Neuronal stem cell (in vitro differentiated cells): Measurements from ENCODE around the gene UQCRC2.

ENCODE experiments used
- DNase-seq: peaks from one replicate; pipeline ENCODE4 v3.0.0-alpha.2; 2013; ENCODE audit warnings: low spot score
- H2AFZ ChIP-seq: one replicate; pipeline ENCODE4 v1.6.1; 2013; ENCODE audit warnings: mild to moderate bottlenecking, low read length, inconsistent platforms
- H2AK5ac ChIP-seq: 2 replicates; pipeline ENCODE4 v1.6.1; 2013; ENCODE audit warnings: low read depth, mild to moderate bottlenecking, inconsistent platforms, low read length, moderate library complexity, mixed read lengths
- H2BK120ac ChIP-seq: 2 replicates; pipeline ENCODE4 v1.6.1; 2013; ENCODE audit warnings: low read depth, mild to moderate bottlenecking, inconsistent platforms, low read length, moderate library complexity, mixed read lengths
- H2BK12ac ChIP-seq: one replicate; pipeline ENCODE4 v1.6.1; 2013; ENCODE audit warnings: low read length, inconsistent platforms
- H2BK15ac ChIP-seq: 2 replicates; pipeline ENCODE4 v1.6.1; 2013; ENCODE audit warnings: mild to moderate bottlenecking, low read length, inconsistent platforms, mixed read lengths
- H2BK5ac ChIP-seq: one replicate; pipeline ENCODE4 v1.6.1; 2013; ENCODE audit warnings: inconsistent platforms, mild to moderate bottlenecking, low read length, moderate library complexity
- H3K14ac ChIP-seq: one replicate; pipeline ENCODE4 v1.6.1; 2013; ENCODE audit warnings: low read length, inconsistent platforms
- H3K18ac ChIP-seq: 2 replicates; pipeline ENCODE4 v1.6.1; 2013; ENCODE audit warnings: low read length, inconsistent platforms
- H3K23ac ChIP-seq: 2 replicates; pipeline ENCODE4 v1.6.1; 2013; ENCODE audit warnings: low read depth, mild to moderate bottlenecking, mixed read lengths, low read length, inconsistent platforms; ENCODE audit not compliant: poor library complexity
- H3K27ac ChIP-seq: replicated peaks from 3 replicates; pipeline ENCODE4 v1.5.1; 2013; ENCODE audit warnings: low read length, inconsistent platforms
- H3K27me3 ChIP-seq, 3 experiments: 2 replicates each; pipeline ENCODE4 v1.6.1; 2013; ENCODE audit warnings: low read length in 3 of 3, mild to moderate bottlenecking in 2 of 3, inconsistent platforms in 1 of 3, low read depth in 1 of 3, mixed read lengths in 1 of 3, moderate library complexity in 1 of 3; ENCODE audit not compliant: control insufficient read depth in 3 of 3, insufficient read depth in 3 of 3
- H3K36me3 ChIP-seq, 2 donors: replicated peaks in 1 of 2; 2 replicates each; pipeline ENCODE4 v1.6.1; 2013; ENCODE audit warnings: low read length in 2 of 2; ENCODE audit not compliant: control insufficient read depth in 2 of 2, insufficient read depth in 2 of 2
- H3K4ac ChIP-seq: 2 replicates; pipeline ENCODE4 v1.6.1; 2013; ENCODE audit warnings: inconsistent platforms, mild to moderate bottlenecking, low read length, moderate library complexity
- H3K4me1 ChIP-seq, 2 donors: 1 replicate in 1 of 2; 2 replicates in 1 of 2; pipeline ENCODE4 v1.6.1; 2013; ENCODE audit warnings: low read length in 2 of 2, low read depth in 1 of 2; ENCODE audit not compliant: control insufficient read depth in 2 of 2, insufficient read depth in 1 of 2
- H3K4me2 ChIP-seq: one replicate; pipeline ENCODE4 v1.6.1; 2013; ENCODE audit warnings: mild to moderate bottlenecking, low read length, inconsistent platforms; ENCODE audit not compliant: insufficient read depth, poor library complexity, severe bottlenecking
- H3K4me3 ChIP-seq, 2 donors: 2 replicates each; pipeline ENCODE4 v1.5.1; 2013; ENCODE audit warnings: low read length in 2 of 2, mild to moderate bottlenecking in 2 of 2, inconsistent platforms in 1 of 2, moderate library complexity in 1 of 2
- H3K79me1 ChIP-seq: one replicate; pipeline ENCODE4 v1.6.1; 2013; ENCODE audit warnings: low read depth, mild to moderate bottlenecking, inconsistent platforms, low read length, moderate library complexity
- H3K9ac ChIP-seq: one replicate; pipeline ENCODE4 v1.6.1; 2013; ENCODE audit warnings: mild to moderate bottlenecking, low read depth, low read length, inconsistent platforms; ENCODE audit not compliant: poor library complexity
- H3K9me3 ChIP-seq, 2 donors: replicated peaks in 1 of 2; 2 replicates each; pipeline versions ENCODE3 to v1.6.1; 2013; ENCODE audit warnings: low read length in 2 of 2, mild to moderate bottlenecking in 2 of 2, inconsistent platforms in 1 of 2, low read depth in 1 of 2, mixed read lengths in 1 of 2, moderate library complexity in 1 of 2; ENCODE audit not compliant: control insufficient read depth in 2 of 2, insufficient read depth in 1 of 2
- H4K8ac ChIP-seq: one replicate; pipeline ENCODE4 v1.6.1; 2013; ENCODE audit warnings: low read depth, mild to moderate bottlenecking, inconsistent platforms, low read length, moderate library complexity
- H4K91ac ChIP-seq: one replicate; pipeline ENCODE4 v1.6.1; 2013; ENCODE audit warnings: low read length, low read depth, mild to moderate bottlenecking, inconsistent platforms; ENCODE audit not compliant: poor library complexity
- WGBS, 2 donors: extraction: QIAGEN DNeasy Blood & Tissue Kit; methylation state at CpG; one replicate each; pipeline ENCODE4 v1.1.7; 2013; ENCODE audit warnings: missing lambda C conversion rate in 2 of 2, mixed read lengths in 1 of 2; ENCODE audit not compliant: insufficient read length in 2 of 2, insufficient replicate concordance in 1 of 2; ENCODE audit errors: extremely low coverage in 2 of 2; 5-methylcytosine and 5-hydroxymethylcytosine counted together

Gene UQCRC2

DNA sequence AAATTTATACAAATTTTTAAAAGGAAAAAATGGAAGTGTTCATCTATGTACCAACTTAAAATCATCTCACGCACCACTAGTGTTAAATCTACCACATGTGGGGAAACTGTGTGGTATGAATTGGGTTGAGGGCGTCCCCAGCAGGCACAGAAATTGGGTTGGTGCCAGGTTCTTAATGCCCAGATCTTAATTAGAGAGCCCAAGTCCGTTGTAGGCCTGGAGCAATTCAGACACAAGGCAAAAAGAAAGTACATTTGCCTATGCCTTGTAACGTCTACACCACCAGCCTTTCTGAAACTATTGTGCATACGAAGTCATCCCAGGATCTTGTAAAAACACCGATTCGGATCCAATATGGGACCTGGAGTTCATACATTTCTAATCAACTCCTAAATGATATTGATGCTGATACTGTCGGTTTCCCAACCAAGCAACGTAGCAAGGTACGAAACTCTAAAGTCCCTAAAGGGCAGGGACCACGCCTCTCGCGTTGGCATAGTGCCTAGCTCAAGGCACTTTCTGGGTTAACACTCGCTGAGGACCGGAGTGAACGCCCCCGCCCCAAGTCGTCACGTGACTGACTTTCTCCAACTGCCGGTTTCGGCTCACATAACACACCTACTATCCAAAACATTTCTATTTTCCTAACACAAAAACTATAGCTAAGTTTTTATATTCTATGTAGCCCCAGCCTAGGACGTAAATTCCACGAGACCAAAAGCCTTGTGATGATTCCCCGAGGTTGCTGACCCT lies 945 bp upstream of the UQCRC2 start:
- Histone ChIP-seq H3K4me2 (peak overlapping the region; percentile 66), H3K14ac (no peak overlapping the region), H3K18ac (no peak overlapping the region), H3K9ac (peak overlapping the region; percentile 54), H3K4me1 (peaks cover 8% of the 10 kb centered on the region in 2 donors), H2BK120ac (no peak overlapping the region), H4K91ac (no peak overlapping the region), H3K27ac (no peak overlapping the region), H3K9me3 (no peaks in the 10 kb centered on the region), H2AFZ (peak overlapping the region; percentile 84), H3K23ac (no peak overlapping the region), H3K4ac (no peak overlapping the region), H2AK5ac (no peak overlapping the region), H4K8ac (no peak overlapping the region), H2BK15ac (no peak overlapping the region), H3K36me3 (peaks cover 1 to 25% of the 10 kb centered on the region in 2 donors), H2BK12ac (no peak overlapping the region), H2BK5ac (no peak overlapping the region), H3K4me3 (peak overlapping the region; percentile 84 to 95), H3K27me3 (no peaks in the 10 kb centered on the region), H3K79me1 (no peaks in the 10 kb centered on the region)
- peak; percentile 56 for DNase-seq
- WGBS, 2 donors: no CpG with 5 or more reads among the region's 24 CpGs

DNA sequence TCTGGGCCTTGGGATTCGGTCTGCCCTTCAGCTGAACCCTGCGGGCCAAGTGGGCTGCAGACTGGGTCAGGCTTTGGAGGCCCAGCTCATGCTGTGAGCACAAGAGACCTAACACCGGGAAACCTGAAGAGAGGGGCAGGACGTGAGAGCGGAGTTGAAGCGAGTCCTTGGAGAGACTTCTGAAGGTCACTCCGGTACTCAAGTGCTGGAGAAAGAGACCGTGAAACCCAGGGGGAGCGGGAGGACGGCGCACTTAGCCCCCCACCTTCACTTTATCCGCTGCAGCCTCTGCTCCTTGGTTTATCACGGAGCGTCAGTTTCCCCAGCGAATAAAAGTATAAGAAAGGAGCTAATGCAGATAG lies 361 bp downstream of the UQCRC2 start:
- peak overlapping the region; percentile 84 for H2AFZ ChIP-seq

DNA sequence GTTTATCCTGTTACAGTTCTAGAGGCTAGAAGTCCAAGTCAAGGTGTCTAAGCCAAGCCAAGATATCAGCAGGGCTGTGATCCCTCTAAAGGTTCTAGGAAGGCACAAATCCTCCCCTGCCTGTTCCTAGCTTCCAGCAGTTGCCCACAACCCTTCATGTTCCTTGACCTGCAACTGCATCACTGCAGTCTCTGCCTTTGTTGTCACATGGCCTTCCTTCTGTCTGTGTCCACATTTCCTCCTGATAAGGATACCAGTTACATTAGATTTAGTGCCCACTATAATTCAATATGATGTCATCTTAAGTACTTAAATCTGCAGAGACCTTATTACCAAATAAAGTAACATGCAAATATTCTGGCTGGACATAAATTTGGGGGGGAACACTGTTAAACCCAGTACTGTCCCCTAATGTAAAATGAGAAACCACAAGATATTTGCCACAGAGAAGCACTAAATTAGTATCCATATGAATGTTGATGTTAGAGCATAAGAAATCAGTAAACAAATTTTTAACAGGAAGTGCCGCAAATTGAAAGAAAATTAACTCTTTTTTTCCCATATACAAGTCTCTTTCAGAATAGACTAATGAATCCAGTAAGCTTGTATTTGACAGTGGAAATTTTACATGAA lies 4.7 kb downstream of the UQCRC2 start:
- no peak overlapping the region for H3K9ac ChIP-seq
- H4K8ac ChIP-seq: no peak overlapping the region
- no peak overlapping the region for H3K14ac ChIP-seq
- WGBS, 2 donors: no CpG with 5 or more reads among the region's 1 CpG
- no peak overlapping the region for H2BK120ac ChIP-seq
- no peaks in the 10 kb centered on the region for H3K79me1 ChIP-seq
- H3K27ac ChIP-seq: no peak overlapping the region
- H2BK15ac ChIP-seq: no peak overlapping the region
- H3K27me3 ChIP-seq: no peaks in the 10 kb centered on the region
- H3K4me2 ChIP-seq: no peak overlapping the region
- H2BK12ac ChIP-seq: no peak overlapping the region
- H4K91ac ChIP-seq: no peak overlapping the region
- H2AFZ ChIP-seq: no peak overlapping the region
- H3K4me3 ChIP-seq: no peak overlapping the region
- no peak overlapping the region for H2AK5ac ChIP-seq
- H3K18ac ChIP-seq: no peak overlapping the region
- no peak for DNase-seq
- no peak overlapping the region for H3K4ac ChIP-seq
- peaks cover 26 to 76% of the 10 kb centered on the region in 2 donors for H3K36me3 ChIP-seq
- no peak overlapping the region for H2BK5ac ChIP-seq
- H3K9me3 ChIP-seq: no peaks in the 10 kb centered on the region
- no peak overlapping the region for H3K23ac ChIP-seq
- peaks cover 4 to 6% of the 10 kb centered on the region in 2 donors for H3K4me1 ChIP-seq

More for the DNA sequence above, 361 bp downstream of the UQCRC2 start:
- no peak overlapping the region for H2BK12ac ChIP-seq
- no CpG with 5 or more reads among the region's 15 CpGs for WGBS, 2 donors
- no peak overlapping the region for H2BK120ac ChIP-seq
- H2BK5ac ChIP-seq: no peak overlapping the region
- DNase-seq: no peak
- peak overlapping the region; percentile 84 to 95 for H3K4me3 ChIP-seq
- no peak overlapping the region for H3K23ac ChIP-seq
- no peak overlapping the region for H3K18ac ChIP-seq
- no peak overlapping the region for H3K14ac ChIP-seq
- H3K4me1 ChIP-seq: peaks cover 8% of the 10 kb centered on the region in 2 donors
- H3K27ac ChIP-seq: no peak overlapping the region
- peak overlapping the region; percentile 54 for H3K4me2 ChIP-seq
- H4K91ac ChIP-seq: no peak overlapping the region
- H3K79me1 ChIP-seq: no peaks in the 10 kb centered on the region
- H3K27me3 ChIP-seq: no peaks in the 10 kb centered on the region
- H2AK5ac ChIP-seq: no peak overlapping the region
- peaks cover 6 to 38% of the 10 kb centered on the region in 2 donors for H3K36me3 ChIP-seq
- no peaks in the 10 kb centered on the region for H3K9me3 ChIP-seq
- no peak overlapping the region for H2BK15ac ChIP-seq
- H4K8ac ChIP-seq: no peak overlapping the region
- H3K9ac ChIP-seq: peak overlapping the region; percentile 63
- no peak overlapping the region for H3K4ac ChIP-seq

DNA sequence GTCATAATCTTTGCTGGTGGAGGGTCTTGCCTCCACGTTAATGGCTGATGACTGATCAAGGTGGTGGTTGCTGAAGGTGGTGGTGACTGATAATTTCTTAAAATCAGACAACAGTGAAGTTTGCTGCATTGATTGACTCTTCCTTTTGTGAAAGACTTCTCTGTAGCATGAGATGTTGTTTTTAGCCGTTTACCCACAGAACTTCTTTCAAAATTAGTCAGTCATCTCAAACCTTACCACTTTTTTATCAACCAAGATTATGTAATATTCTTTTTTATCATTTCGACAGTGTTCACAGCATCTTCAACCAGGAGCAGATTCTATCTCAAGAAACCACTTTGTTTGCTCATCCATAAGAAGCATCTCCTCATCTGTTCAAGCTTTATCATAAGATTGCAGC lies 5.9 kb downstream of the UQCRC2 start:
- H3K9ac ChIP-seq: no peak overlapping the region
- H2BK120ac ChIP-seq: no peak overlapping the region
- no peak overlapping the region for H2AK5ac ChIP-seq
- H2BK12ac ChIP-seq: no peak overlapping the region
- H2BK5ac ChIP-seq: no peak overlapping the region
- no peak overlapping the region for H3K27ac ChIP-seq
- H3K4me3 ChIP-seq: no peak overlapping the region
- H3K79me1 ChIP-seq: no peaks in the 10 kb centered on the region
- H2BK15ac ChIP-seq: no peak overlapping the region
- no peak overlapping the region for H3K23ac ChIP-seq
- DNase-seq: no peak
- H3K36me3 ChIP-seq: peaks cover 29 to 88% of the 10 kb centered on the region in 2 donors
- no peak overlapping the region for H3K4ac ChIP-seq
- no peak overlapping the region for H4K91ac ChIP-seq
- no peak overlapping the region for H3K14ac ChIP-seq
- H2AFZ ChIP-seq: no peak overlapping the region
- no peak overlapping the region for H4K8ac ChIP-seq
- no CpG with 5 or more reads among the region's 3 CpGs for WGBS, 2 donors
- peaks cover 3% of the 10 kb centered on the region in 2 donors for H3K4me1 ChIP-seq
- H3K9me3 ChIP-seq: no peaks in the 10 kb centered on the region
- no peak overlapping the region for H3K18ac ChIP-seq
- no peak overlapping the region for H3K4me2 ChIP-seq
- H3K27me3 ChIP-seq: no peaks in the 10 kb centered on the region
